ENCODE measurements around the gene ADGRD2. TPM values are rescaled to one million over a fixed set of nuclear protein-coding genes. Genes with fewer than 3 reads are reported as not detected.

ADGRD2 gene
- total and polyA plus RNA-seq, 2 of the 13 experiments (the other 11 are each of a cell fraction or from before 2014, with no cell fraction given), result not detected

DNA sequence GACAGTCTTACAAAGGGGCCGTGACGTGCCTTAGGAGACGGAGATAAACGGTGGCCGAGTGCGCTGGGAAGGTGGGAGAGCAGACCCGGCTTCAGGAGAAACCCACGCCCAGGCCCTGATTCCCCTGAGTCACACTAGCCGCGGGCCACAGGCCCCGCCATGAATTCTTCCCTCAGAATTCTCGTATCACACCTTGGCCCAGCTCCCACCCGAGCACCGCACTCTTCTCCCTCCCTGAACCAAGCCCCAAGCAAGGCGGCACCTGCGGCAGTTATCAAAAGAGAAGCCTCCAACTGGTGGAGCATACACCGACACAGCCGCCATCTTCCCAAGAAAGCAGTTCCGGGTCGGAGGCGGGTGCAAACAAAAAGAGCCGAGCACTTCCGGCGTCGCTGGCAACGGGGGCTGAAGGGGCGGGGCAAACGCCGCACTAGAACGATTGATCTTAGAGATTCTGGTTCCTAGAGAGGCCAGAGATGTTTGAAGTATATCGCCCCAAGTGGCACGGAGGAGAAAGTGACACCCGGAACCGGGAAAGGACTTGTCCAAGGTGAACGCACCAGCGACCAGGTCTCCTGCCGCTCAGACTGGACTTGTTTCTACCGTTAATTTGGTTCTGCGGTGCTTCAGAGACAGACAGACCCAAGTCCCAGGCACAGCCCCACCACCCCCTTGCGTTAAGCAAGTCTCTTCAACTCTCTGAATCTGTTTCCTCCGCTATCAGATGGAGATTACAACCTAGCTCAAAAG lies 35.0 kb upstream of the ADGRD2 start, which contains the start of gene PSMB7 (continued):
- no peak for TF ChIP-seq KLF9 (CRISPR knock-in tag; IDR thresholded peaks at IDR 0.05; ENCODE audit: low read depth)
- TF ChIP-seq ZNF282 (IDR thresholded peaks at IDR 0.05; ENCODE audit: partially characterized antibody), result no peak
- TF ChIP-seq, protein P1, sequence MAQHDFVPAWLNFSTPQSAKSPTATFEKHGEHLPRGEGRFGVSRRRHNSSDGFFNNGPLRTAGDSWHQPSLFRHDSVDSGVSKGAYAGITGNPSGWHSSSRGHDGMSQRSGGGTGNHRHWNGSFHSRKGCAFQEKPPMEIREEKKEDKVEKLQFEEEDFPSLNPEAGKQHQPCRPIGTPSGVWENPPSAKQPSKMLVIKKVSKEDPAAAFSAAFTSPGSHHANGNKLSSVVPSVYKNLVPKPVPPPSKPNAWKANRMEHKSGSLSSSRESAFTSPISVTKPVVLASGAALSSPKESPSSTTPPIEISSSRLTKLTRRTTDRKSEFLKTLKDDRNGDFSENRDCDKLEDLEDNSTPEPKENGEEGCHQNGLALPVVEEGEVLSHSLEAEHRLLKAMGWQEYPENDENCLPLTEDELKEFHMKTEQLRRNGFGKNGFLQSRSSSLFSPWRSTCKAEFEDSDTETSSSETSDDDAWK (CRISPR knock-in tag; IDR thresholded peaks at IDR 0.05), result no peak
- TF ChIP-seq TBX2 (CRISPR knock-in tag; IDR thresholded peaks at IDR 0.05; ENCODE audit: borderline replicate concordance), result peak; percentile 63
- TF ChIP-seq KLF15 (CRISPR knock-in tag; IDR thresholded peaks at IDR 0.05; ENCODE audit: borderline replicate concordance), result no peak
- TF ChIP-seq, protein P2, sequence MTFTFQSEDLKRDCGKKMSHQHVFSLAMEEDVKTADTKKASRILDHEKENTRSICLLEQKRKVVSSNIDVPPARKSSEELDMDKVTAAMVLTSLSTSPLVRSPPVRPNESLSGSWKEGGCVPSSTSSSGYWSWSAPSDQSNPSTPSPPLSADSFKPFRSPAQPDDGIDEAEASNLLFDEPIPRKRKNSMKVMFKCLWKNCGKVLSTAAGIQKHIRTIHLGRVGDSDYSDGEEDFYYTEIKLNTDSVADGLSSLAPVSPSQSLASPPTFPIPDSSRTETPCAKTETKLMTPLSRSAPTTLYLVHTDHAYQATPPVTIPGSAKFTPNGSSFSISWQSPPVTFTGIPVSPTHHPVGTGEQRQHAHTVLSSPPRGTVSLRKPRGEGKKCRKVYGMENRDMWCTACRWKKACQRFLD (CRISPR knock-in tag; IDR thresholded peaks at IDR 0.05; ENCODE audit: borderline replicate concordance), result 0 out of 2 replicates have a peak, but pooled peaks have one; percentile 63
- TF ChIP-seq, protein P3, sequence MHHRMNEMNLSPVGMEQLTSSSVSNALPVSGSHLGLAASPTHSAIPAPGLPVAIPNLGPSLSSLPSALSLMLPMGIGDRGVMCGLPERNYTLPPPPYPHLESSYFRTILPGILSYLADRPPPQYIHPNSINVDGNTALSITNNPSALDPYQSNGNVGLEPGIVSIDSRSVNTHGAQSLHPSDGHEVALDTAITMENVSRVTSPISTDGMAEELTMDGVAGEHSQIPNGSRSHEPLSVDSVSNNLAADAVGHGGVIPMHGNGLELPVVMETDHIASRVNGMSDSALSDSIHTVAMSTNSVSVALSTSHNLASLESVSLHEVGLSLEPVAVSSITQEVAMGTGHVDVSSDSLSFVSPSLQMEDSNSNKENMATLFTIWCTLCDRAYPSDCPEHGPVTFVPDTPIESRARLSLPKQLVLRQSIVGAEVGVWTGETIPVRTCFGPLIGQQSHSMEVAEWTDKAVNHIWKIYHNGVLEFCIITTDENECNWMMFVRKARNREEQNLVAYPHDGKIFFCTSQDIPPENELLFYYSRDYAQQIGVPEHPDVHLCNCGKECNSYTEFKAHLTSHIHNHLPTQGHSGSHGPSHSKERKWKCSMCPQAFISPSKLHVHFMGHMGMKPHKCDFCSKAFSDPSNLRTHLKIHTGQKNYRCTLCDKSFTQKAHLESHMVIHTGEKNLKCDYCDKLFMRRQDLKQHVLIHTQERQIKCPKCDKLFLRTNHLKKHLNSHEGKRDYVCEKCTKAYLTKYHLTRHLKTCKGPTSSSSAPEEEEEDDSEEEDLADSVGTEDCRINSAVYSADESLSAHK (CRISPR knock-in tag; IDR thresholded peaks at IDR 0.05; ENCODE audit: borderline replicate concordance), result no peak
- TF ChIP-seq, protein P4, sequence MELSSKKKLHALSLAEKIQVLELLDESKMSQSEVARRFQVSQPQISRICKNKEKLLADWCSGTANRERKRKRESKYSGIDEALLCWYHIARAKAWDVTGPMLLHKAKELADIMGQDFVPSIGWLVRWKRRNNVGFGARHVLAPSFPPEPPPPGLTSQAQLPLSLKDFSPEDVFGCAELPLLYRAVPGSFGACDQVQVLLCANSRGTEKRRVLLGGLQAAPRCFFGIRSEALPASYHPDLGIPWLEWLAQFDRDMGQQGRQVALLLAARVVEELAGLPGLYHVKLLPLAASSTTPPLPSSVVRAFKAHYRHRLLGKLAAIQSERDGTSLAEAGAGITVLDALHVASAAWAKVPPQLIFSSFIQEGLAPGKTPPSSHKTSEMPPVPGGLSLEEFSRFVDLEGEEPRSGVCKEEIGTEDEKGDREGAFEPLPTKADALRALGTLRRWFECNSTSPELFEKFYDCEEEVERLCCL (CRISPR knock-in tag; IDR thresholded peaks at IDR 0.05; ENCODE audit: borderline replicate concordance), result 0 out of 2 replicates have a peak, but pooled peaks have one; percentile 54
- no peak for TF ChIP-seq SYNCRIP (IDR thresholded peaks at IDR 0.05; ENCODE audit: insufficient read depth, low read depth, low read length)
- TF ChIP-seq, protein P5, sequence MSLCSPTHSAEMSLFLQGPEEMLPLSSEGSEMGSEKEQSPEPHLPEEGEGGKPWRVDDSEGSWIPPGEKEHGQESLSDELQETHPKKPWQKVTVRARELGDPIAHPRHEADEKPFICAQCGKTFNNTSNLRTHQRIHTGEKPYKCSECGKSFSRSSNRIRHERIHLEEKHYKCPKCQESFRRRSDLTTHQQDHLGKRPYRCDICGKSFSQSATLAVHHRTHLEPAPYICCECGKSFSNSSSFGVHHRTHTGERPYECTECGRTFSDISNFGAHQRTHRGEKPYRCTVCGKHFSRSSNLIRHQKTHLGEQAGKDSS (CRISPR knock-in tag; IDR thresholded peaks at IDR 0.05; ENCODE audit: borderline replicate concordance, low read depth), result no peak; the same call in 1 of the 2 replicates
- TF ChIP-seq HDAC1 (CRISPR knock-in tag; IDR thresholded peaks at IDR 0.05), result peak; percentile 97
- TF ChIP-seq ATAD3A (CRISPR knock-in tag; IDR thresholded peaks at IDR 0.05), result no peak
- TF ChIP-seq, protein P6, sequence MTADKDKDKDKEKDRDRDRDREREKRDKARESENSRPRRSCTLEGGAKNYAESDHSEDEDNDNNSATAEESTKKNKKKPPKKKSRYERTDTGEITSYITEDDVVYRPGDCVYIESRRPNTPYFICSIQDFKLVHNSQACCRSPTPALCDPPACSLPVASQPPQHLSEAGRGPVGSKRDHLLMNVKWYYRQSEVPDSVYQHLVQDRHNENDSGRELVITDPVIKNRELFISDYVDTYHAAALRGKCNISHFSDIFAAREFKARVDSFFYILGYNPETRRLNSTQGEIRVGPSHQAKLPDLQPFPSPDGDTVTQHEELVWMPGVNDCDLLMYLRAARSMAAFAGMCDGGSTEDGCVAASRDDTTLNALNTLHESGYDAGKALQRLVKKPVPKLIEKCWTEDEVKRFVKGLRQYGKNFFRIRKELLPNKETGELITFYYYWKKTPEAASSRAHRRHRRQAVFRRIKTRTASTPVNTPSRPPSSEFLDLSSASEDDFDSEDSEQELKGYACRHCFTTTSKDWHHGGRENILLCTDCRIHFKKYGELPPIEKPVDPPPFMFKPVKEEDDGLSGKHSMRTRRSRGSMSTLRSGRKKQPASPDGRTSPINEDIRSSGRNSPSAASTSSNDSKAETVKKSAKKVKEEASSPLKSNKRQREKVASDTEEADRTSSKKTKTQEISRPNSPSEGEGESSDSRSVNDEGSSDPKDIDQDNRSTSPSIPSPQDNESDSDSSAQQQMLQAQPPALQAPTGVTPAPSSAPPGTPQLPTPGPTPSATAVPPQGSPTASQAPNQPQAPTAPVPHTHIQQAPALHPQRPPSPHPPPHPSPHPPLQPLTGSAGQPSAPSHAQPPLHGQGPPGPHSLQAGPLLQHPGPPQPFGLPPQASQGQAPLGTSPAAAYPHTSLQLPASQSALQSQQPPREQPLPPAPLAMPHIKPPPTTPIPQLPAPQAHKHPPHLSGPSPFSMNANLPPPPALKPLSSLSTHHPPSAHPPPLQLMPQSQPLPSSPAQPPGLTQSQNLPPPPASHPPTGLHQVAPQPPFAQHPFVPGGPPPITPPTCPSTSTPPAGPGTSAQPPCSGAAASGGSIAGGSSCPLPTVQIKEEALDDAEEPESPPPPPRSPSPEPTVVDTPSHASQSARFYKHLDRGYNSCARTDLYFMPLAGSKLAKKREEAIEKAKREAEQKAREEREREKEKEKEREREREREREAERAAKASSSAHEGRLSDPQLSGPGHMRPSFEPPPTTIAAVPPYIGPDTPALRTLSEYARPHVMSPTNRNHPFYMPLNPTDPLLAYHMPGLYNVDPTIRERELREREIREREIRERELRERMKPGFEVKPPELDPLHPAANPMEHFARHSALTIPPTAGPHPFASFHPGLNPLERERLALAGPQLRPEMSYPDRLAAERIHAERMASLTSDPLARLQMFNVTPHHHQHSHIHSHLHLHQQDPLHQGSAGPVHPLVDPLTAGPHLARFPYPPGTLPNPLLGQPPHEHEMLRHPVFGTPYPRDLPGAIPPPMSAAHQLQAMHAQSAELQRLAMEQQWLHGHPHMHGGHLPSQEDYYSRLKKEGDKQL (CRISPR knock-in tag; IDR thresholded peaks at IDR 0.05; ENCODE audit: low read depth), result no peak

All from HepG2 (cell line).